Erythroblast (primary cell): ENCODE results near the gene FBRS.

Experiments used
- GATA1 ChIP-seq: IDR thresholded peaks from 2 replicates; pipeline ENCODE4 v1.6.1; 2011; ENCODE audit warnings: low read depth, mild to moderate bottlenecking, control low read depth, low read length, moderate library complexity
- POLR2A ChIP-seq: IDR thresholded peaks from 2 replicates; pipeline ENCODE4 v1.6.1; 2011; ENCODE audit warnings: mild to moderate bottlenecking, low read length

DNA sequence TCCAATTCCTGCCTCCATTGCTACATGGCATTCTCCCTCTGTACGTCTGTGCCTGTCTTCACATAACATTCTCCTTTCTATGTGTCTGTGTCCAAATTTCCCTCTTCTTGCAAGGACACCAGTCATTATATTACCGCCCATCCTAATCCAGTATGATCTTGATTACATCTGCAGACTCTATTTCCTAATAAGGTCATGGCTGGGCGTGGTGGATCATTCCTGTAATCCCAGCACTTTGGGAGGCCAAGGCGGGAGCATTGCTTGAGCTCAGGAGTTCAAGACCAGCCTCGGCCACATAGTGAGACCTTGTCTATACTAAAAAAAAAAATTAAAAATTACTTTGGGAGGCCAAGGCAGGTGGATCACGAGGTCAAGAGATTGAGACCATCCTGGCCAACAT lies 12.5 kb upstream of the FBRS start:
- TF ChIP-seq POLR2A = no peak
- no peak for TF ChIP-seq GATA1
